Measurements from ENCODE around the gene AMPD2.
A peak's percentile ranks its signal among the peaks of the same experiment; 100 is the strongest.
"Not testable (repeated sequence)": the region's sequence is repeated elsewhere in the genome, so short reads cannot be mapped to it uniquely, and the experiment has no call there.

Gene AMPD2

GRCh38 chr1:109659145-109659544 is 39.5 kb downstream of the AMPD2 start:
- H3K9me3 Mint-ChIP-seq: no peaks in the 10 kb centered on the region
- peaks cover 90% of the 10 kb centered on the region for H3K4me1 Mint-ChIP-seq
- peaks cover 8% of the 10 kb centered on the region for H3K36me3 Mint-ChIP-seq (ENCODE audit: low read depth)
- peak overlapping the region; percentile 24 for H3K4me3 Mint-ChIP-seq
- no peak for DNase-seq
- TF ChIP-seq, protein P1, sequence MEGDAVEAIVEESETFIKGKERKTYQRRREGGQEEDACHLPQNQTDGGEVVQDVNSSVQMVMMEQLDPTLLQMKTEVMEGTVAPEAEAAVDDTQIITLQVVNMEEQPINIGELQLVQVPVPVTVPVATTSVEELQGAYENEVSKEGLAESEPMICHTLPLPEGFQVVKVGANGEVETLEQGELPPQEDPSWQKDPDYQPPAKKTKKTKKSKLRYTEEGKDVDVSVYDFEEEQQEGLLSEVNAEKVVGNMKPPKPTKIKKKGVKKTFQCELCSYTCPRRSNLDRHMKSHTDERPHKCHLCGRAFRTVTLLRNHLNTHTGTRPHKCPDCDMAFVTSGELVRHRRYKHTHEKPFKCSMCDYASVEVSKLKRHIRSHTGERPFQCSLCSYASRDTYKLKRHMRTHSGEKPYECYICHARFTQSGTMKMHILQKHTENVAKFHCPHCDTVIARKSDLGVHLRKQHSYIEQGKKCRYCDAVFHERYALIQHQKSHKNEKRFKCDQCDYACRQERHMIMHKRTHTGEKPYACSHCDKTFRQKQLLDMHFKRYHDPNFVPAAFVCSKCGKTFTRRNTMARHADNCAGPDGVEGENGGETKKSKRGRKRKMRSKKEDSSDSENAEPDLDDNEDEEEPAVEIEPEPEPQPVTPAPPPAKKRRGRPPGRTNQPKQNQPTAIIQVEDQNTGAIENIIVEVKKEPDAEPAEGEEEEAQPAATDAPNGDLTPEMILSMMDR (IDR thresholded peaks at IDR 0.05): no peak
- H3K27ac Mint-ChIP-seq: peak overlapping the region; percentile 94
- H3K27me3 Mint-ChIP-seq (ENCODE audit: low read depth, poor library complexity): peaks cover 13% of the 10 kb centered on the region

- Mint-ChIP-seq H3K9me3 (no peaks in the 10 kb centered on the region), H3K4me3 (peak overlapping the region; percentile 72), H3K4me1 (peaks cover 86% of the 10 kb centered on the region), H3K36me3 (ENCODE audit: low read depth) (peaks cover 8% of the 10 kb centered on the region), H3K27ac (peak overlapping the region; percentile 94), H3K27me3 (ENCODE audit: low read depth, poor library complexity) (peaks cover 3% of the 10 kb centered on the region)
- TF ChIP-seq, protein P1 (IDR thresholded peaks at IDR 0.05): no peak
- DNase-seq: peak; percentile 53
Observed at GRCh38 chr1:109659997-109660690, 40.5 kb downstream of the AMPD2 start.

DNA sequence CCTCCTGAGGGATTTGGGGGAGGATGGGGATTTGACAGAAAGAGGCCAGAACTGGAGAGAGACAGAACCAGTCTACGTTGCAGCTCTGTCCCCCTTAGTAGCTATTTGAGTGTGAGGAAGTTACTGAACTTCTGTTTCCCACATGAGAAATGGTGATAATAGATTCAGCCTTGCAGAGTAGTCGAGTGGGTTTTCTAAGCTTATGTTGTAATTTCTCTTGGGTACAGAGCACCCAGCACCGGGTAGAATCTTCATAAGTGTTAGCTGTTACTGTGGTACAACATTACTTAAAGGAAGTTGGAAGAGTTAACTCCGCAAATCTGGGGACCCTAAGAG is 41.0 kb downstream of the AMPD2 start:
- H3K27me3 Mint-ChIP-seq (ENCODE audit: low read depth, poor library complexity); DNase-seq; H3K36me3 Mint-ChIP-seq (ENCODE audit: low read depth); H3K9me3 Mint-ChIP-seq: not testable (repeated sequence)
- Mint-ChIP-seq H3K4me3 (peak overlapping the region; percentile 72), H3K4me1 (peaks cover 86% of the 10 kb centered on the region), H3K27ac (peak overlapping the region; percentile 70)

- Mint-ChIP-seq H3K27me3 (ENCODE audit: low read depth, poor library complexity) (no peaks in the 10 kb centered on the region), H3K9me3 (no peaks in the 10 kb centered on the region)
Observed at GRCh38 chr1:109661391-109661790, 41.8 kb downstream of the AMPD2 start.

GRCh38 chr1:109664671-109665070 is 45.0 kb downstream of the AMPD2 start:
- Mint-ChIP-seq H3K9me3 (no peaks in the 10 kb centered on the region), H3K36me3 (ENCODE audit: low read depth) (peaks cover 11% of the 10 kb centered on the region), H3K4me1 (peaks cover 66% of the 10 kb centered on the region), H3K27me3 (ENCODE audit: low read depth, poor library complexity) (no peaks in the 10 kb centered on the region), H3K4me3 (no peak overlapping the region), H3K27ac (no peak overlapping the region)
- no peak for DNase-seq
- TF ChIP-seq, protein P1 (IDR thresholded peaks at IDR 0.05): no peak

More at GRCh38 chr1:109661391-109661790, 41.8 kb downstream of the AMPD2 start:
- Mint-ChIP-seq H3K36me3 (ENCODE audit: low read depth) (peaks cover 8% of the 10 kb centered on the region), H3K4me3 (no peak overlapping the region), H3K4me1 (peaks cover 79% of the 10 kb centered on the region), H3K27ac (no peak overlapping the region)
- TF ChIP-seq, protein P1 (IDR thresholded peaks at IDR 0.05): no peak
- no peak for DNase-seq

DNA sequence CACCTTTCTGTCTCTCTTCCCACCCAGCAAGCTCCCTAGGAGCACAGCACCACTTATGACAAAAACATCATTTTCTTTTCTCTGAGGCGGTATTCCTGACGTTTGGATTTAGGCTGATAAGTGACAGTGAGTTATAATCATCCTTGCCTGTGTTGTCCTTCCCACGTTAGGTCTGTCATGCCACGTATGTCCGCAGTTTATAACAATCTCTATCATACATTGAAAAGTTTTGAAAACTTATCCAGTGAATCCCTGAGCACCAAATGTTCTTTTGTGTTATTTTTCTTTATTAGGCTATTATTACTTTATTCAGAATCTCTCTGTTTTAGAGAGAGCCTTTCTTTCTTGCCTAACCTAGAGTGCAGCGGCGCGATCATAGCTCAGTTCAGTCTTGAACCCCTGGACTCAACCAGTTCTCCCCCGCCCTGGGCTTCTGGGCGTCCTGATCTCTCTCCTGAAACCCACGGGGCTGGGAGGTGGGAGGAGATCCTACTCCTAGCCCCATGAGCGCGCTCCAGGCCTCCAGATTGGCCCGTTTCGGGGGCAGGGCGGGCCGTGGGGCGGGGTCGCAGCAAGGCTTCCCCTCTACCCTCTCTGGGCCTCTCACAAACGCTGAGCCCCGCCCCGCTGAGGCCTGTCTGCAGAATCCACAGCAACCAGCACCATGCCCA is 48.0 kb downstream of the AMPD2 start, which contains the start of gene GSTM2:
TSS of gene GSTM2 (plus strand) at position 606 of the 671 bp plus-strand sequence. CDS start at position 665, 59 bp downstream.
- peak within 1 kb of the TSS; percentile 21 for H3K27ac Mint-ChIP-seq
- H3K4me3 Mint-ChIP-seq: peak within 1 kb of the TSS; percentile 85
- H3K4me1 Mint-ChIP-seq: peaks cover 39% of the 10 kb centered on the region
- TF ChIP-seq, protein P1 (IDR thresholded peaks at IDR 0.05): no peak
- no peaks in the 10 kb centered on the region for H3K9me3 Mint-ChIP-seq
- H3K27me3 Mint-ChIP-seq (ENCODE audit: low read depth, poor library complexity): peaks cover 4% of the 10 kb centered on the region
- H3K36me3 Mint-ChIP-seq (ENCODE audit: low read depth): peaks cover 24% of the 10 kb centered on the region
- DNase-seq: peak; percentile 96

All from nephron progenitor cell (in vitro differentiated cells).